WTC11 (cell line): ENCODE data around the gene TMEM176A. TPM values are rescaled to one million over a fixed set of nuclear protein-coding genes. Genes with fewer than 3 reads are reported as not detected.

ENCODE experiments used
- total RNA-seq: library from RNA; stranded (reverse); gene quantifications from 3 replicates; pipeline ENCODE4 v1.2.3, GENCODE V29; 2021

Gene TMEM176A
- total RNA-seq, 1 experiment from 2014 or later: 0.74 TPM

Other genes with a start within 250 kb of the TMEM176A start
- 0.28 to 0.39 TPM (median 0.30 TPM) in 3 replicates for gene GIMAP4, start 233.4 kb upstream of the TMEM176A start, total RNA-seq
- gene GIMAP6, start 168.4 kb upstream of the TMEM176A start, total RNA-seq: 0.13 to 0.18 TPM (median 0.14 TPM) in 3 replicates
- gene GIMAP2, start 115.1 kb upstream of the TMEM176A start, total RNA-seq: 0.15 to 0.37 TPM (median 0.18 TPM) in 3 replicates
- 0.05 to 0.09 TPM in 2 of 3 replicates, not detected in the other for gene GIMAP1, start 84.2 kb upstream of the TMEM176A start, total RNA-seq
- gene GIMAP5, start 63.4 kb upstream of the TMEM176A start, total RNA-seq: 0.24 to 0.46 TPM (median 0.39 TPM) in 3 replicates
- gene TMEM176B, start 405 bp upstream of the TMEM176A start, total RNA-seq: 1.0 to 1.6 TPM (median 1.3 TPM) in 3 replicates
- gene AOC1, start 51.7 kb downstream of the TMEM176A start, total RNA-seq: 0.17 to 0.39 TPM (median 0.23 TPM) in 3 replicates
- 13.9 to 16.2 TPM (median 14.6 TPM) in 3 replicates for gene KCNH2, start 177.6 kb downstream of the TMEM176A start, total RNA-seq
- gene NOS3, start 190.2 kb downstream of the TMEM176A start, total RNA-seq: 5.7 to 7.0 TPM (median 6.6 TPM) in 3 replicates
- gene ATG9B, start 223.7 kb downstream of the TMEM176A start, total RNA-seq: 2.4 to 3.8 TPM (median 2.4 TPM) in 3 replicates
- gene ABCB8, start 227.7 kb downstream of the TMEM176A start, total RNA-seq: 27.9 to 35.9 TPM (median 28.4 TPM) in 3 replicates
- 3.4 to 5.5 TPM (median 5.2 TPM) in 3 replicates for gene ASIC3, start 247.8 kb downstream of the TMEM176A start, total RNA-seq